HG03045 (cell line): ENCODE data around the gene MIAT.
"Not testable (repeated sequence)": the region's sequence is repeated elsewhere in the genome, so short reads cannot be mapped to it uniquely, and the experiment has no call there.

Source experiments
- ATAC-seq: cut with Tn5 transposase; IDR thresholded peaks from one replicate; pipeline ENCODE4 v1.9.1; 2021; ENCODE audit warnings: mild to moderate bottlenecking, moderate library complexity; ENCODE audit not compliant: unreplicated experiment

Gene MIAT

GRCh38 chr22:26656891-26657851, at the start of gene MIAT:
Gene MIAT, plus strand, starts transcription at chr22:26657588.
- no peak for ATAC-seq

DNA sequence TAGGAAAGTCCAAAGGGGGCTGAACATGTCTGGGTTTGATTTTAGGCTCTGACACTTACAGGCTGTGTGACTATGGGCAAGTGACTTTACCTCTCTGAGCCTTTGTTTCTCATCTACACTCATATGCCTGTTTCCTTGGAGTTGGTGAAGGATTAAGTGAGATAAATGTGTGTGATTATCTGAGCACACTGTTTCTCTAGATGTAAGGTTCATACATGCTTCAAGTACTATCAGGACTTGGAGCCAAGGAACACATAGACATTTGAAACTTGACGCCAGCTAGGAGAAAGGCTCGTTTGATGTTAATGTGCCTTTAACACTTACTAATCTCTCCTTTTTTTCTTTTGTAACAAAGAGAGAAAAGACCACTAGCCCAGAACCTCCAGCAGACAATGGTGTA, 49.3 kb upstream of the MIAT start:
- ATAC-seq = no peak

DNA sequence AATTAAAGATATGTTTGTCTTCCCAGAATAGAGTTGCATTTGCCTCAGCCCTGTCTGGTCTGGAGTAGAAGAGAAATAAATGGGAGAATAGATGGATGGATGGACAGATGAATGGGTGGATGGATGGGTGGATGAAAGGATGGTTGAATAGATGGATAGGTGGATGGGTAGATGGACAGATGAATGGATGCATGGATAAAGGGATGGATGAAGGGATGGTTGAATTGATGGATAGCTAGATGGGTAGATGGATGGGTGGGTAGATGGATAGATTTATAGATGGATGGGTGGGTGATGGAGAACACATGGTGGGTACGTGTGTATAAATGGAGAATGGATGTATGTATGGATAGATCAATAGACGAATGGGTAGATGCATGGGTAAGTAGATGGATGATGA, 48.1 kb upstream of the MIAT start:
- ATAC-seq = no peak

GRCh38 chr22:26610072-26610958, 47.1 kb upstream of the MIAT start:
- ATAC-seq = peak; percentile 76

- ATAC-seq = no peak
Observed at GRCh38 chr22:26610996-26611395, 46.4 kb upstream of the MIAT start.

DNA sequence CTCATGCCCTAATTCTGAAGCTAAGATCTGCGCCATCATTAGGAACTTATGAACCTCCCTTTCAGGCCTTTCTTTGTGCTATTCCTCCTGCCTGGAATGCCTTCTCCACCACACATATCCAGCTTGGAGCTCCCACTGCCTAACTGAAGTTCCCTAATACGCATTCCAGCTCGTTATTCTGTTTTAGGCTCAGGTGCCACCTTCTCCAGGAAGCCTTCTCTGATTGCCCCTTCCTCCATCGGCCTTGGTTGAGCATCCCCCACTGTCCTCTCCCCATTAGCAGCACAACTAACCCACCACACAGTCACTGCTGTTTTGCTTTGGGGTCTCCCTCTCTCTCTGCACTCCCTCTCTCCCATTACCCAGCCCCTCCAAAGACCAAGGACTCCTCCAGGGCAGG, 44.7 kb upstream of the MIAT start:
- no peak for ATAC-seq

- ATAC-seq = not testable (repeated sequence)
Observed at GRCh38 chr22:26613753-26614152, 43.6 kb upstream of the MIAT start.

GRCh38 chr22:26614322-26614721, 43.1 kb upstream of the MIAT start:
- no peak for ATAC-seq

DNA sequence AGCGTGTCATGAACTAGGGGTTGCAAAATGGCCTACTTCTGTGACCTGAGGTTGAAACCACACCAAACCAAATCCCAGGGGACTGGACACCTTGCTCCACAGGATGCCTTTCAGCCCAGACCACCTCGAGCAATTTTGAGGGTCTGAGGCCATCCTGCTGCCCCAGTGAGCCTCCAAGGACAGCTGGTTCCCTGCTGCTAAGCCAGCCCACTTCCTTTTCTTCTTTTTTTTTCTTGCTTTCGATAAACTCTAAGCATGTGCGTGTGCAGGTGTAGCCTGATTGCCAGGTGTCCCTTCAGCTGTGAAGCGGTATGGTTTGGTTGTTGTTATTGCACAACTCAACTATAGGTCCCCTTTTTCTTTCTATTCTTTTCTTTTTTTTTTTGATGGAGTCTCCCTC, 42.2 kb upstream of the MIAT start:
- no peak for ATAC-seq

DNA sequence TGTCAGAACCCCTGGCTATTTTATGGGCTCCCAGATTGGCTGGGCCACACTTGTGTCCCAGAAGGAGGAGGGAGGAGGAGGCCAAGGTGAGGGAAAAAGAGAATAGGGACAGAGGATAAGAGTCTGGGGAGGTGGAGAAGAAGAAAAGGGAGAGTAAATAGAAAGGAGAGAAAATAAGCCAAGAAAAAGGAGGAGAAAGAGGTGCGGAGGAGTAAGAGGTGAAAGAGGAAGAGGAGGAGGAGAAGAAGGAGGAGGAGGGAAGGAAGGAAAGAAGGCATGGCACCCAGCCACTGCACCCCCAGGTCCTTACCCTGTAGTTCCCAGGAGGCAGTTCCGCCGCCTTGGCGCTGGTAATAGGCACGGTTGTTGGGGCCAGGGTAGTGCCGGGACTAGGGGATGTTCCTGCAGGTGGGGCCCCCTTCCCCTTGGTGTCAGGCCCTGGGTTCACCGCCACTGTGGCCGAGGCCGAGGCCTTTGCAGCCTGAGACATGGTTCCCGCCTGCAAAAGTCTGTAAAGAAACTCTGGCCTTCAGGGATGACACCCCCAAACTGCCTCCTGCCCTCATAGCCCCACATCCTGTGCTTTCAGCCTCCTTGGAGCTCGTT, 41.5 kb upstream of the MIAT start:
- no peak for ATAC-seq

- no peak for ATAC-seq
Observed at GRCh38 chr22:26616650-26617049, 40.7 kb upstream of the MIAT start.

- no peak for ATAC-seq
Observed at GRCh38 chr22:26617271-26618199, 39.9 kb upstream of the MIAT start, which contains the start of gene CRYBB1. Gene CRYBB1, minus strand, starts transcription at chr22:26618027. Its CDS starts 1,708 bp downstream, at chr22:26616319.

GRCh38 chr22:26618455-26618854, 38.9 kb upstream of the MIAT start:
- ATAC-seq = no peak

- ATAC-seq = no peak
Observed at GRCh38 chr22:26619510-26619909, 37.9 kb upstream of the MIAT start.

DNA sequence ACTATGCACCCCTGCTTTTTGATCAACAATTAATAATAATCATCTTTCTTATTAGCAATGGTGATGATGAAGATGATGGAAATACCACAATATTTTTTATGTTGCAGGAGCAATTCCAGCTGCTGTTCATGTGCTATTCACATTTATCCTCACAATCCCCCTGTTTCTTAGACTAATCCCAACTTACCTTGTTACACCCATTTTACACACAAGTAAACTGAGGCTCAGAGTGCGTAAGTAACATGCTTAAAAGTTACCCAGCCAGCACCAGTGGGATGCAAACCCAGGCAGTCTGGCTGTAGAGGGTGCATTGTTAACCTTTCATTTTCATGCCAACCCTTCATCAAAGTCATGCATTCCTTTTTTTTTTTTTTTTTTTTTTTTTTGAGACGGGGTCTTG, 37.2 kb upstream of the MIAT start:
- ATAC-seq = no peak

GRCh38 chr22:26621663-26622062, 35.7 kb upstream of the MIAT start, which contains the start of gene CRYBA4:
Gene CRYBA4, plus strand, starts transcription at chr22:26621963. Its CDS starts 634 bp downstream, at chr22:26622597.
- no peak for ATAC-seq

DNA sequence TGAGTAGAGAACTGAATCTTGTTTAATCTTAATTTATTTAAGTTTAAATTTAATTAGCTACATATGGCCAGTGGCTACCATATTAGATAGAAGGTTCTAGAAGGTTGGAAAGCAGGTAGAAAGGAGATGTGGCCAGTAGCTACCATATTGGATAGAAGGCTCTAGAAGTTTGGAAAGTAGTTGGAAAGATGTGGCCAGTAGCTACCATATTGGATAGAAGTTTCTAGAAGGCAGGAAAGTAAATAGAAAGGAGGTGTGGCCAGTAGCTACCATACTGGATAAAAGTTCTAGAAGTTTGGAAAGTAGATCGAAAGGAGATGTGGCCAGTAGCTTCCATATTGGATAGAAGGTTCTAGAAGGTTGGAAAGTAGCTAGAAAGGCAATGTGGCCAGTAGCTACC, 33.4 kb upstream of the MIAT start:
- ATAC-seq = no peak

GRCh38 chr22:26624803-26625202, 32.6 kb upstream of the MIAT start:
- no peak for ATAC-seq

GRCh38 chr22:26629988-26630761, 27.2 kb upstream of the MIAT start:
- ATAC-seq = no peak
